Testis (tissue), 2 donors: ENCODE results near the gene GLIS1.

Experiments
- CTCF ChIP-seq, 3 experiments: fragments of 450-650 bp in 2 of 3; fragments of 200-600 bp in 1 of 3; sonication (generic) in 1 of 3; IDR thresholded peaks; one replicate each; pipeline ENCODE4 v1.5.1; 2016 to 2019; ENCODE audit warnings: antibody characterized with exemption in 3 of 3, mild to moderate bottlenecking in 2 of 3, moderate library complexity in 1 of 3
- POLR2A ChIP-seq: fragments of 450-650 bp; IDR thresholded peaks from one replicate; pipeline ENCODE4 v1.6.1; 2017; ENCODE audit warnings: antibody characterized with exemption, mild to moderate bottlenecking, moderate library complexity

GRCh38 chr1:53787655-53788054, 48.7 kb upstream of the GLIS1 start:
- no peak for TF ChIP-seq CTCF (IDR thresholded peaks at IDR 0.05)
- no peak for TF ChIP-seq POLR2A
